ENCODE results near the gene TERT. TPM values are rescaled to one million over a fixed set of nuclear protein-coding genes. Genes with fewer than 3 reads are reported as not detected.

TERT gene
- total and polyA plus RNA-seq, 2 of the 8 experiments (the other 6 are each of a cell fraction or from before 2014, with no cell fraction given), result 13.1 to 23.1 TPM

DNA sequence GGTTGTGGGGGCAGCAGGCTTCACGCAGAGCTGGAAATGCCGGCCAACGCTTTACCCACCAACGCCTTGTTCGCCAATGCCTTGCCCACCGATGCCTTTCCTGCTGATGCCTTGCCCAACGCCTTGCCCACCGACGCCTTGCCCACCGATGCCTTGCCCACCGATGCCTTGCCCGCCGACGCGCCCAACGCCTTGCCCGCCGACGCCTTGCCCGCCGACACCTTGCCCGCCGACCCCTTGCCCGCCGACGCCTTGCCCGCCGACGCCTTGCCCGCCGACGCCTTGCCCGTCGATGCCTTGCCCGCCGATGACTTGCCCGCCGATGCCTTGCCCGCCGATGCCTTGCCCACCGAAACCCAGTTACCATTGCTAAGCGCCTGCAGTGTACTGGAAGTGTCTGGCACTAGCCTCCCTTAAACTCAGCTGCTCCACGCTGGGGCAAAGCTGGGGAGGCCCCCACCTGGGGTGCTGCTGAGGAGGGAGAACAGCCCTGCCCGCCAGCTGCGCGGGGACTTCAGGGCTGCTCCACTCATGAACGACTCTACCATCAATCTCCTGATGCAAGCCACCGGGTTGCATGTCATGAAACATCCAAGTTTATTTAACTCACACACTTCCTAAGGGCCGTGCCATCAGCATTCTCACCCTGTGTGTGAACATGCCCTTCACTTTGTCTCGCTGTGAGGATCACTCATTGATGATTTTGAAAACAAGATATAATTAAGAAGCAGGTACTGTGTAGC, 67.9 kb downstream of the TERT start (continued):
- TF ChIP-seq, protein P1, sequence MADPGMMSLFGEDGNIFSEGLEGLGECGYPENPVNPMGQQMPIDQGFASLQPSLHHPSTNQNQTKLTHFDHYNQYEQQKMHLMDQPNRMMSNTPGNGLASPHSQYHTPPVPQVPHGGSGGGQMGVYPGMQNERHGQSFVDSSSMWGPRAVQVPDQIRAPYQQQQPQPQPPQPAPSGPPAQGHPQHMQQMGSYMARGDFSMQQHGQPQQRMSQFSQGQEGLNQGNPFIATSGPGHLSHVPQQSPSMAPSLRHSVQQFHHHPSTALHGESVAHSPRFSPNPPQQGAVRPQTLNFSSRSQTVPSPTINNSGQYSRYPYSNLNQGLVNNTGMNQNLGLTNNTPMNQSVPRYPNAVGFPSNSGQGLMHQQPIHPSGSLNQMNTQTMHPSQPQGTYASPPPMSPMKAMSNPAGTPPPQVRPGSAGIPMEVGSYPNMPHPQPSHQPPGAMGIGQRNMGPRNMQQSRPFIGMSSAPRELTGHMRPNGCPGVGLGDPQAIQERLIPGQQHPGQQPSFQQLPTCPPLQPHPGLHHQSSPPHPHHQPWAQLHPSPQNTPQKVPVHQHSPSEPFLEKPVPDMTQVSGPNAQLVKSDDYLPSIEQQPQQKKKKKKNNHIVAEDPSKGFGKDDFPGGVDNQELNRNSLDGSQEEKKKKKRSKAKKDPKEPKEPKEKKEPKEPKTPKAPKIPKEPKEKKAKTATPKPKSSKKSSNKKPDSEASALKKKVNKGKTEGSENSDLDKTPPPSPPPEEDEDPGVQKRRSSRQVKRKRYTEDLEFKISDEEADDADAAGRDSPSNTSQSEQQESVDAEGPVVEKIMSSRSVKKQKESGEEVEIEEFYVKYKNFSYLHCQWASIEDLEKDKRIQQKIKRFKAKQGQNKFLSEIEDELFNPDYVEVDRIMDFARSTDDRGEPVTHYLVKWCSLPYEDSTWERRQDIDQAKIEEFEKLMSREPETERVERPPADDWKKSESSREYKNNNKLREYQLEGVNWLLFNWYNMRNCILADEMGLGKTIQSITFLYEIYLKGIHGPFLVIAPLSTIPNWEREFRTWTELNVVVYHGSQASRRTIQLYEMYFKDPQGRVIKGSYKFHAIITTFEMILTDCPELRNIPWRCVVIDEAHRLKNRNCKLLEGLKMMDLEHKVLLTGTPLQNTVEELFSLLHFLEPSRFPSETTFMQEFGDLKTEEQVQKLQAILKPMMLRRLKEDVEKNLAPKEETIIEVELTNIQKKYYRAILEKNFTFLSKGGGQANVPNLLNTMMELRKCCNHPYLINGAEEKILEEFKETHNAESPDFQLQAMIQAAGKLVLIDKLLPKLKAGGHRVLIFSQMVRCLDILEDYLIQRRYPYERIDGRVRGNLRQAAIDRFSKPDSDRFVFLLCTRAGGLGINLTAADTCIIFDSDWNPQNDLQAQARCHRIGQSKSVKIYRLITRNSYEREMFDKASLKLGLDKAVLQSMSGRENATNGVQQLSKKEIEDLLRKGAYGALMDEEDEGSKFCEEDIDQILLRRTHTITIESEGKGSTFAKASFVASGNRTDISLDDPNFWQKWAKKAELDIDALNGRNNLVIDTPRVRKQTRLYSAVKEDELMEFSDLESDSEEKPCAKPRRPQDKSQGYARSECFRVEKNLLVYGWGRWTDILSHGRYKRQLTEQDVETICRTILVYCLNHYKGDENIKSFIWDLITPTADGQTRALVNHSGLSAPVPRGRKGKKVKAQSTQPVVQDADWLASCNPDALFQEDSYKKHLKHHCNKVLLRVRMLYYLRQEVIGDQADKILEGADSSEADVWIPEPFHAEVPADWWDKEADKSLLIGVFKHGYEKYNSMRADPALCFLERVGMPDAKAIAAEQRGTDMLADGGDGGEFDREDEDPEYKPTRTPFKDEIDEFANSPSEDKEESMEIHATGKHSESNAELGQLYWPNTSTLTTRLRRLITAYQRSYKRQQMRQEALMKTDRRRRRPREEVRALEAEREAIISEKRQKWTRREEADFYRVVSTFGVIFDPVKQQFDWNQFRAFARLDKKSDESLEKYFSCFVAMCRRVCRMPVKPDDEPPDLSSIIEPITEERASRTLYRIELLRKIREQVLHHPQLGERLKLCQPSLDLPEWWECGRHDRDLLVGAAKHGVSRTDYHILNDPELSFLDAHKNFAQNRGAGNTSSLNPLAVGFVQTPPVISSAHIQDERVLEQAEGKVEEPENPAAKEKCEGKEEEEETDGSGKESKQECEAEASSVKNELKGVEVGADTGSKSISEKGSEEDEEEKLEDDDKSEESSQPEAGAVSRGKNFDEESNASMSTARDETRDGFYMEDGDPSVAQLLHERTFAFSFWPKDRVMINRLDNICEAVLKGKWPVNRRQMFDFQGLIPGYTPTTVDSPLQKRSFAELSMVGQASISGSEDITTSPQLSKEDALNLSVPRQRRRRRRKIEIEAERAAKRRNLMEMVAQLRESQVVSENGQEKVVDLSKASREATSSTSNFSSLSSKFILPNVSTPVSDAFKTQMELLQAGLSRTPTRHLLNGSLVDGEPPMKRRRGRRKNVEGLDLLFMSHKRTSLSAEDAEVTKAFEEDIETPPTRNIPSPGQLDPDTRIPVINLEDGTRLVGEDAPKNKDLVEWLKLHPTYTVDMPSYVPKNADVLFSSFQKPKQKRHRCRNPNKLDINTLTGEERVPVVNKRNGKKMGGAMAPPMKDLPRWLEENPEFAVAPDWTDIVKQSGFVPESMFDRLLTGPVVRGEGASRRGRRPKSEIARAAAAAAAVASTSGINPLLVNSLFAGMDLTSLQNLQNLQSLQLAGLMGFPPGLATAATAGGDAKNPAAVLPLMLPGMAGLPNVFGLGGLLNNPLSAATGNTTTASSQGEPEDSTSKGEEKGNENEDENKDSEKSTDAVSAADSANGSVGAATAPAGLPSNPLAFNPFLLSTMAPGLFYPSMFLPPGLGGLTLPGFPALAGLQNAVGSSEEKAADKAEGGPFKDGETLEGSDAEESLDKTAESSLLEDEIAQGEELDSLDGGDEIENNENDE (IDR thresholded peaks at IDR 0.05; ENCODE audit: insufficient replicate concordance, low read length), result no peak
- TF ChIP-seq GABPA (IDR thresholded peaks at IDR 0.05; ENCODE audit: borderline replicate concordance, insufficient read depth, low read length) (no peak), CEBPB (IDR thresholded peaks at IDR 0.05; ENCODE audit: low read depth, low read length) (no peak), CBX5 (IDR thresholded peaks at IDR 0.05; ENCODE audit: low read depth, low read length) (no peak), SIX5 (IDR thresholded peaks at IDR 0.05; ENCODE audit: low read depth, low read length) (no peak), ASH2L (IDR thresholded peaks at IDR 0.05; ENCODE audit: low read length) (no peak), HDAC2 (IDR thresholded peaks at IDR 0.05; ENCODE audit: borderline replicate concordance in 1 of 2, low read depth in 2 of 2, low read length in 2 of 2) (no peak), CHD1 (IDR thresholded peaks at IDR 0.05; ENCODE audit: low read depth, low read length) (no peak), SRF (IDR thresholded peaks at IDR 0.05; ENCODE audit: low read depth, low read length) (no peak), POLR2AphosphoS5 (IDR thresholded peaks at IDR 0.05; ENCODE audit: low read depth, low read length) (no peak), JUND (IDR thresholded peaks at IDR 0.05; ENCODE audit: low read length) (no peak), SP4 (IDR thresholded peaks at IDR 0.05; ENCODE audit: low read length) (no peak)
